Stimulated activated naive CD4-positive, alpha-beta T cell treated with Interleukin-2 at 50 U/mL for 16 hours (primary cell): ENCODE measurements around the gene DNM2.

ENCODE experiments used
- DNase-seq: peaks from one replicate; lab custom pipeline; 2025; lab: John Stamatoyannopoulos, UW

Gene DNM2

GRCh38 chr19:10780368-10780767 lies 62.5 kb downstream of the DNM2 start:
- no peak for DNase-seq

GRCh38 chr19:10782795-10783194 lies 64.9 kb downstream of the DNM2 start:
- DNase-seq, result no peak

GRCh38 chr19:10784257-10784656 lies 66.4 kb downstream of the DNM2 start:
- DNase-seq, result no peak

- DNase-seq, result no peak
Measured at GRCh38 chr19:10788146-10788545, 70.3 kb downstream of the DNM2 start.

GRCh38 chr19:10789866-10790265 lies 72.0 kb downstream of the DNM2 start:
- no peak for DNase-seq

- DNase-seq, result no peak
Measured at GRCh38 chr19:10796653-10797052, 78.8 kb downstream of the DNM2 start.

GRCh38 chr19:10797078-10797477 lies 79.2 kb downstream of the DNM2 start:
- peak; percentile 51 for DNase-seq

GRCh38 chr19:10797541-10798256 lies 79.8 kb downstream of the DNM2 start:
- peak; percentile 91 for DNase-seq

GRCh38 chr19:10800488-10800887 lies 82.6 kb downstream of the DNM2 start:
- DNase-seq, result no peak

- DNase-seq, result no peak
Measured at GRCh38 chr19:10802479-10802878, 84.6 kb downstream of the DNM2 start.

- no peak for DNase-seq
Measured at GRCh38 chr19:10803252-10803651, 85.4 kb downstream of the DNM2 start.

- DNase-seq, result no peak
Measured at GRCh38 chr19:10805065-10805757, 87.3 kb downstream of the DNM2 start.

GRCh38 chr19:10805758-10806247 lies 87.9 kb downstream of the DNM2 start:
- no peak for DNase-seq

GRCh38 chr19:10808937-10809649 lies 91.2 kb downstream of the DNM2 start:
- peak; percentile 16 for DNase-seq

GRCh38 chr19:10809651-10810285 lies 91.9 kb downstream of the DNM2 start:
- no peak for DNase-seq

- no peak for DNase-seq
Measured at GRCh38 chr19:10811391-10812111, 93.7 kb downstream of the DNM2 start.

- no peak for DNase-seq
Measured at GRCh38 chr19:10812196-10812595, 94.3 kb downstream of the DNM2 start.

GRCh38 chr19:10812902-10813404 lies 95.1 kb downstream of the DNM2 start:
- DNase-seq, result peak; percentile 7

GRCh38 chr19:10815007-10815536 lies 97.2 kb downstream of the DNM2 start:
- no peak for DNase-seq

- DNase-seq, result no peak
Measured at GRCh38 chr19:10815969-10816644, 98.2 kb downstream of the DNM2 start.

- no peak for DNase-seq
Measured at GRCh38 chr19:10816691-10817090, 98.8 kb downstream of the DNM2 start.
